Measurements from ENCODE around the gene TSC1.

DNA sequence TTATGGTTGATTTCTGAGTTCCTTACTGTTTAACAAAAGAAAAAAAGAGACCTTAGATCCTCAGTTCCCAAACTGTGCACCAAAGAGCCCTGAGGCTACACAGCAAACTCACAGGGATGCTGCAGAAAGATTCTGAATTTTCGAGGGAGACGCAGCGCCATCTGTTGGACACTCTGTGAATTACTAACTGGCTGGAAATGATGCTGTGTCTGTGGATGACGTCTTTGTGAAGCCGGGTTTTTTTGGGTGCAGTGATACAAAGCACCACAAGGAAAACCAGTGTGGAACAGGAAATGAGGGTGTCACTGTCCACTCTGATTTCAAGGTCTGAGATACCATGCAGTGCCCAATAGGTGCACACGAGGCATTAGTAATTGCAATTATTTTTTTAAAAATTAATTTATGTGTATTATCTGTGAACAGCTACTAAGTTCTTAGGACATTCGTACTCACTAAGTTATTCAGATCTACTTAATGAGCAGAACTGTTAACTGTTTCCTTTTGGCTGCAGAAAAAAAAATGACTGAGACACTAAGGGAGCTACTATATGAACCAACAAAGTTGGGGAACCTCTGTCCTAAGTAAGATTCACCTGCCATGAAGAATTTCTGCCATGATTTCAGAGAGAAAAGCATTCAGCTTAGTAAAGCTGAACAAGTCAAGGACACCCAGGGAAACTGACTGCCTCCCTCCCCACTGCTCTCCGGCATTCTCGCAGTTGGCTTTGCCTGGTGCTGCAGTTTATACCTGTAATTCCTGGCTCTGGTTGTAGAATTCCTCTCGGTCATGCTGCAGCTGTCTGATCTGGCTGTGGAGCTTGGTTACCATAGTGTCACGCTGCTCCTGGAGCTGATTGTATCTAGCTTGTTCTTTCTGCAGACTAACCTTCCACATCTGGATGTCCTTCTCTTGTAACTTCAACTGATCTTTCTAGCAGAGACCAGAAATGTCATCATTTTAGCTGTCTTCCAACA is 42.3 kb downstream of the TSC1 start:
- TF ChIP-seq CTCF (IDR thresholded peaks at IDR 0.05) (peak; percentile 68 to 88 (median 75)), POLR2A (IDR thresholded peaks at IDR 0.05) (no peak)

Measured in uterus (tissue), 2 donors.